ENCODE measurements around the gene FRS2.

Gene FRS2

DNA sequence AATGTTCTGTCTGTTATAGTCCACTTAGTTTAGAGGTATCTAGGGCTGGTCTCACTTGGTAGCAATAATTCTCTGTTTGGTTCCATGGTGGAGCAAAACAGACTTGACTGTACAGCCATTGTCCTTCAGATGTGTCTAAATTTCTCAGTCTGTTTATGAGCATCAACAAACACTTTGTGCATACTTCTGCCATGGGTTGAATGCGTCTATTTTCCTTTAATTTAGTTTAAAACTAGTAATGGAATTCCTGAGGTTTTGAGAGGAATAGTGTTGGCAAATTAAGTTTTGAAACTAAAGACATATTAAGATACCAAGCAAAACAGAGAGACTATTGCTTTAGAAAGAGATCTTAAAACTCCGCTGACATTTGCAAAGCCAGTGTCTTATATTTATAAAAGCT lies 22.6 kb downstream of the FRS2 start:
- H3K4me3 ChIP-seq (ENCODE audit: low read length): no peak overlapping the region
- no peak for DNase-seq (ENCODE audit: low read depth, low spot score)

DNA sequence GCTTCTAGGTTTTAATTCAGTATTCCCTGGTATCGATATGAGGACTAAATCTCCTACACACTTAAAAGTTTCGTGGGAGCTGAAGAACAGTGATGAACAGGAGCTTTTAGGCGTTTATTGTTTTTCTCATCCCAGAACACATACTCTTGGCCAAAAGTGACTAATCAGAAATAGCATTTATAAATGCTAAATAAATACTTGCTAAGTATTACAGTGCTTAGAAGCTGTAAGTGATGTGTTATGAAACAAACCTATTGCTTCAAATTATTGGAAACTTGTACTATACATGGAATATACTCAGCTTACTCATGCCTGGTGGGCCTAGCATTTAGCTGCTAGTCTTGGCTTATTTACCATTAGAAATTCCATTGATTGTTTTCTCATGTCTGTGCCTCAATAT lies 24.9 kb downstream of the FRS2 start:
- DNase-seq (ENCODE audit: low read depth, low spot score): no peak
- H3K4me3 ChIP-seq (ENCODE audit: low read length): no peak overlapping the region

DNA sequence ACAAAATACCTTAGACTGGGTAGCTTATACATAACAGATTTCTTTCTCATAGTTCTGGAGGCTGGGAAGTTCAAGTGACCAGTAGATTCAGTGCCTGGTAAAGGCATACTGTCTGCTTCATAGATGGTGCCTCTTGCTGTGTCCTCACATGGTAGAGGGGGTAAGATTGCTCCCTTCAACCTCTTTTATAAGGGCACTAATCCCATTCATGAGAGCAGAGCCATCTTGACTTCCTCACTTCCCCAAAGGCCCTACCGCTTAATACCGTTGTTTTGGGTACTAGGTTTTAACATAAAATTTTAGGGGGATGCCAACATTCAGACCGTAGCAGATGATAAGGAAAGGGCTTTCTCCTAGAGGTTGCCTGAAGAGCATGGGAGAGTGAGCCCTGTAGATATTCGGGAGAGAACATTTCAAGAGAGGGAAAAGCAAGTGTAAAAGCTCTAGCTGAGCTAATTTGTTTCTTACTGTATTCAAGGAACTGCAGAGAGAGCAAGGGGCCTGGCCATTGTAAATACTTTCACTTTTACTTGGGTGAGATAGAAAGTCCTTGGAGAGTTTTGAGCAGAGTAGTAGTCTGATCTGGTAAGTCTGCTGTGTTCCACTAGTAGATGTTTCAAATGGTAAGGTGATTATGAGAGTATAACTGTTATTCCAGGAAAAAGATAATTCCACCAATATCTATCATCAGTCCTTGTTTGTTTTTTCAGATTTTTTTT lies 27.3 kb downstream of the FRS2 start:
- no peak overlapping the region for H3K4me3 ChIP-seq (ENCODE audit: low read length)
- DNase-seq (ENCODE audit: low read depth, low spot score): peak; percentile 37

DNA sequence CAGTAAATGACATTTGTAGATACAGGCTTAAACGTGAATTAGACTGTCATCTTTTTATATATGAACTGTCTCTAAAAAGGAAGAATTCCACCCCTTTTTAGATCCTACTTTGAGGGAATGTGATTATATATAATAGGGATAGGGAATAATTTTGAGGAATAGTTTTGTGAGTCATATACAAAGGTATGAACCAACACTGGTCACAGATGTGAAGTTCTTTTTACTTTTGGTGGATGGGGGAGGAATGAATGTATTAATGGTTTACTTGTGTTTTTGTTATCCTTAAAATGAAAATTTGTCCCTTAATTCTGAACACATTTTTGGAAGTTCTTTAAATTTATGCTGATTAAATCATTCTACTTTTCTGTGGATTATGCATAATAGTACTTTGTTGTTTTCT lies 30.4 kb downstream of the FRS2 start:
- DNase-seq (ENCODE audit: low read depth, low spot score): no peak
- no peak overlapping the region for H3K4me3 ChIP-seq (ENCODE audit: low read length)

DNA sequence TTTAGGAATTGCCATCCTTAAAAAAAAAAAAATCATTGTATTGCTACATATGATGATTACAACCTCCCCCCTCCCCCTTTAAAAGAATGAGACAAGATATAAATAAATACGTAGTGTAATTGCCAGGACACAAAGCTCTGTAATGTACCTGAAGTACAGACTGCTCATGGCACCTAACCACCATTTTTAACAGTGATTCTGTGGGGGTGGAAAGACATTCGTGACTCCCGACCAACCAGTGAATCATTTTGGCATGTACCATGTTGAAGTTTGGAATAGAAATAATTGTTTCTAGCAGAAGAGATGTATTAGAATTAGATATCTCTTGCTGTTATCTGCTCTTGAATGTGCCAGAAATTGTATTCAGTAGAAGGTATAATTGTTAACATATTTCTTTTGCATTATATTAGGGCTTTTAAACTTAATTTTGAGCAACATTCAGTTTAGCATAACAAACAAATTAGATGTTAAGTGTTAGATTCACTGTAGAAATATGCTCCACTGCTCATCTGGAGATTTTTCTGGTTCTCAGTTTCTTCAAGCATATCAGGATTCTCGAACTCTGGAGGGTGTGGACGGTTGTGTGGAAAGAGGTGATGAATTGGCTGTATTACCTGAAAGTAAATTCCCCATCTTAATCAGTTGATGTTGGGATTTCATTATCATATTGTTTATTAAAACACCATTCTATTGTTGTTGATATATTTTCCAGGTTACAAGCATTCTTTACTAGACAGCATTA lies 31.1 kb downstream of the FRS2 start:
- no peak overlapping the region for H3K4me3 ChIP-seq (ENCODE audit: low read length)
- DNase-seq (ENCODE audit: low read depth, low spot score): no peak

DNA sequence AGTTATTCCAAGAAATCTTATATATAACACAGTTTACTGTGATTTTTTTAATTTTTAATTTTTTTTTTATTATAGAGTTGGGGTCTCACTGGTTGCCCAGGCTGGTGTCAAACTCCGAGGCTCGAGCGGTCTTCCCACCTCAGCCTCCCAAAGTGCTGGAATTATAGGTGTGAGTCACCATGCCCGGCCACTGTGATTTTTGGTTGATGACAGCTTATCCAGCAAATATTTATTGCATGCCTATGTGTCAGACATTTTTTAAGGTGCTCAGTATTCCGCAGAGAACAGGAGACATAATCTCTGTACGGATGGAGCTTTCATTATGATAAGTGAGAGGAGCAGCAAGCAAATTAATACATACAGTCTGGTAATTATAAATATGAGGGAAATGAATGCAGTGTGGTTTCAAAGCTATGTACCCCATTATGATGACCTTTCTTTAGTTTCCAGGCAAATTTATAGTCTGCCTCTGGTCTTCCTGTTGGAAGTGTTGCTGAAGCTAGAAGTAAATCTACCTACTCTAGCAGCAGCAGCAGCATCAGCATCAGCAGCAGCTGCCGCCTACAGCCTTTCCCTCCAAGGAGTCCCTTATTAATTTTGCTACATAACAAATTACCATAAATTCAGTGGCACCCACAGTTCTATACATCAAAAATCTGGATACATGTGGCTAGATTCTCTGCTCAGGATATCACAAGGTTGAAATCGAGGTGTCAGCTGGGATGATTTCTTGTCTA lies 32.3 kb downstream of the FRS2 start:
- H3K4me3 ChIP-seq (ENCODE audit: low read length): no peak overlapping the region

DNA sequence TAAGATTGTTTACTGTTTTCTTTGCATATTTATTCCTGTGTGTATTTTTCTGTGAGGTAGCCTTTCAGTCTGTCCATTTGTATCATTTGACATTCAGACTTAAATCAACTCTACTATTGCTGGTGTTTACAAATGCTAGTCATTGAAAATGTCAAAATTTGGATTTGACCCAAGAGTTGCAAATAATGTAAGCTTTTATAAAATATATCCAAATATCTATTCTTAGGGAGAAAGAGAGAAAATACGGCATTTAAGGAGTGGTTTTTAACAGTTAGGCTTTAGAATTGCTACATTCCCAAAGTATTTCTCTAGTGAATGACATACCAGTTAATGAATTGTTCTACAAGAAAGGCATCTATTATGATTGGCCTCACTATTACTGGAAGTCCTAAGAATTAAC lies 37.9 kb downstream of the FRS2 start:
- no peak overlapping the region for H3K4me3 ChIP-seq (ENCODE audit: low read length)
- no peak for DNase-seq (ENCODE audit: low read depth, low spot score)

More for the DNA sequence above, 32.3 kb downstream of the FRS2 start:
- no peak for DNase-seq (ENCODE audit: low read depth, low spot score)

DNA sequence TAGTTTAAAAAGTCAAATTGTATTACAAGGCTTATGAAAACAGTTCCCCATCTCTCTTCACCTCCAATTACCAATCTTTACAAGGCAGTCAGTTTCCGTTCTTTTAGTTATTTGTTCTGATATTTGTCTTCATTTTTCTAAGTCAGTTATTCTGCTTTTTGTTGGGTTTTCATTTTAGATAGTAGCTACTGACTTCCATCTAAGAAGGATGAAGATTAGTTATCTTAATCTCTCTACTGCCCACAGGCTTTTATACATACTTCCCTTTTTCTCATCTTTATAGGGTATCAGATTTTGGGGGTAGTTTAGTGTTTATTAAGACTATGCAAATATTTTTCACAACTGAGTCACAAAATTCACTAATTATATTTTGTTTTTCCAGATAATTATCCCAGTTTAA lies 38.4 kb downstream of the FRS2 start:
- no peak for DNase-seq (ENCODE audit: low read depth, low spot score)
- no peak overlapping the region for H3K4me3 ChIP-seq (ENCODE audit: low read length)

DNA sequence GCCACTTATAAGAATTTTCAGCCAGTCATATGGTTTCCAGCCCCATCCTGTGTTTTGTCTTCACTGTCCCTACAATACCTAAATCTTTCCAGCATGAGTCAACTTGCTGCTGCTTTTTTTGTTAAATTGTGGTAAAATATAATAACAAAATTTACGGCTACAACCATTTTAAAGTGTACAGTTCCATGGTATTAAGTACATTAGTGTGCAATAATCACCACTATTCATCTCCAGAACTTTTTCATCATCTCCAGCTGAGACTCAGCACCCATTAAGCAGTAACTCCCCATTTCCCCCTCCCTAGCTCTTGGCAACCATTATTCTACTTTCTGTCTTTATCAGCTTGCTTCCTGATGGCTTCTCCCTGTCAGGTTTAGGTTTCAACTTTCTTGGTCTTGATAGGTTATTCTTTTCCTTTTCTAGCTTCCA lies 39.1 kb downstream of the FRS2 start:
- DNase-seq (ENCODE audit: low read depth, low spot score): no peak

DNA sequence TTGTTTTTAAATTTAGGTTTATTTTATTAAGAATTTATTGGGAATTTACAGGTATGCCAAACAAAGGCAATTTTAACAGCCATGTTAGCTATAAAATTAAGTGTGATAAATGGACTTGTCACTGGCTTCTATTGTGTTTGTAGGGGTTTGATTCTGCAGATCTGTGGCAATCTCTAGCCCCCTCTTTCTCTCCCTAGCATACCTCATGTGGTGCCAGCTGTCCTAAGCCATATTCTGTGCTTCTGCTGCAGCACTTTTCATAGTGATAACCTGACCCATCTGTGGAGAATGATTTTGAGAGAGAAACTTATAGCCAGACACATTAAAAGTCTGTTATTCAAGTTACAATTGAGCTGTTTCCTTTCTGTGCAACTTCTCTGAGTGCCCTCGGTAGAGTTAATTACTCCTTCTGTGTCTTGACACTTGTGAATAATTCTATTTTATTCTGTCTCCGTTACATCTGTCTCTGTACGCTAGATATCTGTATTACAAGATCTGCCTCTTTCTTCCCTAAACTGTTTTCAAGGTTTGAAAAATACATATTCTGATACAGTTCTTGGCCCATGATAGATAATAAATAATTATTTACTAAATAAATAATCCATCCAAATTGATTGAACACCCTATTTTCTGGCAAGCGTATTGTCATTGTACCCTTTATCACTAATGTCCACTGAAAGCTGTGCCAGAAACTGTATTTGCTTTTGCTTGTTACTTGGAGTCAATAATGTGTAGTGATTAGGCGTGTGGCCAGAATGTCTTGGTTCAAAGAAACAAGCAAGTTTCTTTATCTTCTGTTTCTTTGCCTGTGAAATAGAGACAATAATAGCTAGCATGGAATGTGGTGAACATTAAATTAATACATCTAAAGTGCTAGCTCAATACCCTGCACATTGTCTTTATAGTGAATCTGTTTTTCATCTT lies 40.0 kb downstream of the FRS2 start:
- DNase-seq (ENCODE audit: low read depth, low spot score): no peak

More for the DNA sequence above, 39.1 kb downstream of the FRS2 start:
- no peak overlapping the region for H3K4me3 ChIP-seq (ENCODE audit: low read length)

DNA sequence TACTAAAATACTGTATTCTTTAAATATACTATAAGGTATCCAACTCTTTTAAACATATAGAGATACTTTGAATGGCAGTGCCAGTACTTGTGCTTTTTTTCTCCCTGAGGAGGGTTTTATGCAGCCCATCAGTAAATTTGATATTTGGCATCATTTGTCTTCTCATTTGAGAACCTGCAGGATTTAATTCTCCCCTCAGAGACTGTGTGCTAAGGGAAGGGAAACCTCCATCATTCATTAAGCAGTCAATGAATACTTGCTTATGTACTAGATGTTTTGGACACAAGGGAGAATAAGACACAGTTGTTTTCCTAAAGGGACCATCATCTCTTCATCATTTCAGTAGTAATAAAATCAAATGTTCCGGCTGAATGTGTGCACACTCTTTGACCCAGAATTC lies 40.8 kb downstream of the FRS2 start:
- no peak overlapping the region for H3K4me3 ChIP-seq (ENCODE audit: low read length)
- no peak for DNase-seq (ENCODE audit: low read depth, low spot score)

More for the DNA sequence above, 40.0 kb downstream of the FRS2 start:
- no peak overlapping the region for H3K4me3 ChIP-seq (ENCODE audit: low read length)

DNA sequence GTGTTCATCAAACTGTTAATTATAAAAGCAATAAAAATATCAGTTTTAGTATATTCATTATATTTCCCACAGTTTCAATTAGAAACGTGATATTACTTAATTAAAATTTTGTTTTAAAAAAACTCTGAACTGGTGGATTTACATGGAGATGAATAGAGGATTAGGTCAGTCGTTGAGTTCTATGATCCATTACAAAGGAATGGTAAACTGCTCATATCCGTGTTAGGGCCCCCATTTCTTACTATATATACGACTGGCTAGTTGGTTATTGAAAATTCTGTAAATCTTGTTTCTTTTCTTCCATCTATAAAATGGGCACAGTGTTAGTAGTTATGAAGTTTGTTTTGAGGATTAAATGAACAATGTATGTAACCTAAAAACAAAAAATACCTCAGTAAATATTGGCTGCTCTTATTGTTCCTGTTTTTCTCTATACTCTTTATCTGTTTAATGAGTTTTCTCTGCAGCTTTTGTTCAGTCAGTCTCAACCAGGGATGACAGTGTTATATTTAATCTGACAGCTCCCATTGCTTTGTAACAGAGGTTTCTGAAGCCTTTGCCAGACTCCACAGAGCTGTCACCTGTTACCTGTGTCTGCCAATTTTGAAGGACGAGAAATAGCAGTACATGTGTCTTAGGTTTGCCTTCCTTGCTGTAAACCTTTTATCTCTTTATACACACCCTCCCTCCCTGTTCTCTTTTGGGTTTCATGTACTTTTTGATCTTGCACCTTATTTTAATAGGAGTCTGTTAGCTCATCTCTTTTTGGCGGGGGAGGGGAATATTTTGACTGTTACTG lies 41.5 kb downstream of the FRS2 start:
- DNase-seq (ENCODE audit: low read depth, low spot score): no peak
- no peak overlapping the region for H3K4me3 ChIP-seq (ENCODE audit: low read length)

DNA sequence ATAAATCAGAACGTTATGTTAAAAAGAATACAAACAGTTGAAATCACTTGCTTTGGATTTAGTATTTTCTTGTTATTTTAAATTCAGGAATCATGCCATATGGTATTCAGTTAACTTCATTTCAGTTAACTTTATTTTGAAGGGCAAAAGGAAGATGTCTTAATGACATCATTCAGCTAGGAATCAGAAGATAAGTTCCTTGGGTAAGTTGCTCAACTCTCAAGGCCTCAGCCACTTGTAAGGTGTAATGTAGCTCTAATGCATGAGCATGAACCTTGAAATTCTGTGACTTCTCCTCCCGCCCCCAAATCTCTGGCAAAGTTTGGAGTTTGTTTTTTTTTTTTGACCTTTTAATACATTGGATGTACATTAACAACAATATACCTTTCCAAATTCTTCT lies 42.6 kb downstream of the FRS2 start:
- no peak for DNase-seq (ENCODE audit: low read depth, low spot score)
- H3K4me3 ChIP-seq (ENCODE audit: low read length): no peak overlapping the region

DNA sequence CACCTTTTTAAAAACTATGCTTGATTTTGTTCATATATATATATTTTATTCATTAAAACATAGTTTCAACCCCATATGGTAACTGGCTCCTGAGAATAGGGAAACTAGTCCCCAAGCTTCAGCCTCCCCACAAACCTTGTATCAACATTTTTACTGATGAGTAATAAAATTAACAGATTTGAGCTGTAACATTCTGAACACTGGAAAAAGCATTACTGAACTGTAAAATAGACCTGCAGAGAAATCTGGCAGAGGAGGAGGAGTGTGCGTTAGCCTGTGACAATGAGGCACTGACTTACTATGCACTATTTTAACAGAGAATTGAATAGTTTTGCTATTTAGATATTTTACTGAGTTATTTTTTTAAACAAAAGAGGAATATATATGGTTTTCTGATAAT lies 43.1 kb downstream of the FRS2 start:
- no peak for DNase-seq (ENCODE audit: low read depth, low spot score)
- H3K4me3 ChIP-seq (ENCODE audit: low read length): no peak overlapping the region

DNA sequence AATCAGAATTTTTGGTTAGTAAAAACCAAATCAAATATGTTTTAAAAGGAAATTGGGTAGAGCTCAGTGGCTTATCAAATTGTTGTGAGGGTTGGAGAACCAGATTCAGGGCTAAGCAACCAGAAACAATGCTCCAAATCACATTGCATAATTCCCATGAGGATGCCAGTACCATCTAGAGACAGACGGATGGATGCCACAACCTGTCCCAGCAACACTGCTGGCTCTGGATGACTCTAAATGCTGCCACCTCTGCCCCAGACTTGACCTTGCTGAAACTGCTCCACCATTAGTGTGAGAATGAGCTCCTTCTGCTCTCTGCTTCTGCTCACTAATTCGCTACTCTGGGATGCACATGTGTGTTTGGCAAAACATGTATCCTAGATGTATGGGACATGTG lies 43.9 kb downstream of the FRS2 start:
- DNase-seq (ENCODE audit: low read depth, low spot score): no peak

DNA sequence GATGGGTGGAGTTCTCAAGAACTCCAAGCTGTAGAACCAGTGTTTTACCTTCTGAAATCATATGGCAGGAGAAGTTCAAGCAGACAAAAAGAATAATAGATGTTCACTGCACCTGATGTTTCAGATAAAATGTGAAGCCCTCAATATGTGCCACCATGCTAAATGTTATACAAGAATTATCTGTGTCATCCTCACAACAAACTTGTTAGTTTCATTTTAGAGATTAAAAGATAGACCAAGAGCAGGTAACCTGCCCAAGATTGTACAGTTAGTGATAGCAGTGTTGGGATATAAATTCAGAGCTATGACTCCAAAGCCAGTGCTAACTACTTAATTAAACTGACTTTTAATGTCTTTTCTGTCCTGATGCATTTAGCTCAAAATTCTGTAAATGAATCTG lies 44.7 kb downstream of the FRS2 start:
- no peak overlapping the region for H3K4me3 ChIP-seq (ENCODE audit: low read length)
- DNase-seq (ENCODE audit: low read depth, low spot score): no peak

More for the DNA sequence above, 43.9 kb downstream of the FRS2 start:
- H3K4me3 ChIP-seq (ENCODE audit: low read length): no peak overlapping the region

DNA sequence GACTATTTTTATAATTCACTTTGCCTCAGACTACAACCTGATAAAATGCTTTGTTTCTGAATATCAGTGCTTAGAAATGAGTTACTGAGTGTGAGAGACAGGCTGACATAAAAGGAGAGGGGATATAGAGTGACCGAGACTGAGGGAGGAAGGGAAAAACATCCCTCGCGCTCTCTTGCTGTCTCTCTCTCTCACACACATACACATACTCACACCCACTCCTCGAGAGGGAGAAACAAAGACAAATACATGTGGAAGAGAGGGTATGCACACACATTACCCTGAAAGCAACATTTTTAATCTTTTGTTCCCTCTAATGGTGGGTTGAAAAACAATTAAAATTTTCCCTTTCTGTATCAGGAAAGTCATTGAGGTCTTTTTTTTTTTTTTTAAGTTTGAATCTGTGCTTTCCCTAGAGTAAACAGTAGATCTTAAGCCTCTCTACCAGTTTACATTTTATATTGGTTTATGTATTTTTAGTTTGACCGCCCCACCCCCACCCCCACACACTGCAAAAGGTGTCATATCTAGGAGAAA lies 45.3 kb downstream of the FRS2 start:
- DNase-seq (ENCODE audit: low read depth, low spot score): no peak
- H3K4me3 ChIP-seq (ENCODE audit: low read length): no peak overlapping the region

DNA sequence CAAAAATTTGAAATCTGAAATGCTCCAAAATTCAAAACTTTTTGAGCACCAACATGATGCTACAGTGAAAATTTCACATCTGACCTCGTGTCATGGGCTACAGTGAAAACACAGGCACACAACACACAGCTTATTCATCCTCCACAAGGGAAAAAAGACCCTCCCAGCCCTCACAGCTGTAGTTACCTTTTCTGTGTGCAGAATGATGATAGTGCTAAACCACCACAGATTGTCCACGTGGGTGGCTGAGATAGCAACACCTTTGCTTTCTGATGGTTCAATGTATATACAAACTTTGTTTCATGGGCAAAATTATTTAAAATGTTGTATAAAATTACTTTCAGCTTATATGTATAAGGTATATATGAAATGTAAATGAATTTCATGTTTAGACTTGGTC lies 46.8 kb downstream of the FRS2 start:
- H3K4me3 ChIP-seq (ENCODE audit: low read length): no peak overlapping the region
- no peak for DNase-seq (ENCODE audit: low read depth, low spot score)

Data from Jurkat, Clone E6-1 (cell line).